H1 (cell line): ENCODE measurements around the gene CTSC. TPM values are rescaled to one million over a fixed set of nuclear protein-coding genes. Genes with fewer than 3 reads are reported as not detected.

Source experiments
- CHD7 ChIP-seq: fragments of 300-600 bp; sonication (generic); IDR thresholded peaks from 2 replicates; pipeline ENCODE4 v1.7.1; 2012; ENCODE audit warnings: low read length, moderate library complexity, mild to moderate bottlenecking, inconsistent platforms; ENCODE audit not compliant: insufficient replicate concordance
- E2F6 ChIP-seq: IDR thresholded peaks from 2 replicates; pipeline ENCODE4 v1.6.1; 2012; ENCODE audit warnings: inconsistent platforms
- EZH2 ChIP-seq: fragments of 200-600 bp; sonication (generic); IDR thresholded peaks from 2 replicates; pipeline ENCODE4 v1.7.1; 2012; ENCODE audit warnings: low read depth, mild to moderate bottlenecking, moderate library complexity, low read length, inconsistent platforms; ENCODE audit not compliant: severe bottlenecking
- JUN ChIP-seq: IDR thresholded peaks from 2 replicates; pipeline ENCODE4 v1.6.1; 2011; ENCODE audit warnings: low read depth, mild to moderate bottlenecking, improper control_type of control experiment, low read length
- POLR2A ChIP-seq, 2 experiments: IDR thresholded peaks; 1 replicate in 1 of 2; 2 replicates in 1 of 2; pipeline ENCODE4 v1.6.1; 2011; ENCODE audit warnings: low read depth in 2 of 2, low read length in 2 of 2, mild to moderate bottlenecking in 2 of 2; ENCODE audit errors: control extremely low read depth in 1 of 2
- POLR2AphosphoS5 ChIP-seq: IDR thresholded peaks from 2 replicates; pipeline ENCODE4 v1.6.1; 2011; ENCODE audit warnings: low read depth, low read length
- RBBP5 ChIP-seq: IDR thresholded peaks from 2 replicates; pipeline ENCODE4 v1.7.1; 2012; ENCODE audit warnings: low read depth, mild to moderate bottlenecking, inconsistent platforms, low read length, moderate library complexity, borderline replicate concordance
- SIN3A ChIP-seq, 2 experiments: IDR thresholded peaks in 1 of 2; conservative IDR thresholded peaks in 1 of 2; 2 replicates each; pipeline ENCODE4 v1.6.1; 2011 to 2012; ENCODE audit warnings: low read length in 2 of 2, improper control_type of control experiment in 1 of 2, low read depth in 1 of 2, mild to moderate bottlenecking in 1 of 2
- SP4 ChIP-seq: IDR thresholded peaks from 2 replicates; pipeline ENCODE4 v1.6.1; 2012; ENCODE audit warnings: low read length, inconsistent platforms
- TAF1 ChIP-seq: IDR thresholded peaks from 2 replicates; pipeline ENCODE4 v1.6.1; 2011; ENCODE audit warnings: mild to moderate bottlenecking, low read depth, low read length
- TCF12 ChIP-seq: IDR thresholded peaks from 2 replicates; pipeline ENCODE4 v1.6.1; 2011; ENCODE audit warnings: low read depth, mild to moderate bottlenecking, low read length
- TEAD4 ChIP-seq: IDR thresholded peaks from 2 replicates; pipeline ENCODE4 v1.6.1; 2012; ENCODE audit warnings: low read depth, low read length, inconsistent platforms, mixed read lengths
- polyA plus RNA-seq, 7 experiments: library from polyadenylated mRNA; depleted of rRNA in 3 of 7; stranded (reverse) in 5 of 7; unstranded in 2 of 7; fragments of >200 nt in 5 of 7; fragments of 200-250 nt in 2 of 7; gene quantifications; 1 replicate in 5 of 7; 2 replicates in 1 of 7; 4 replicates in 1 of 7; pipeline versions ENCODE4 v1.2.1 to v1.2.3, GENCODE V29; 2011 to 2013; ENCODE audit warnings: missing spikeins in 2 of 7, mixed read lengths in 2 of 7
- total RNA-seq: library from RNA; stranded (reverse); fragmentation: NEBNext Ultra II Directional; extraction: Animal tissue kit (Norgen Biotek cat#: 25700); gene quantifications from 2 replicates; pipeline ENCODE4 v1.2.1, GENCODE V29; 2021

CTSC gene
- total and polyA plus RNA-seq, 2 of the 8 experiments (the other 6 are each of a cell fraction or from before 2014, with no cell fraction given): 347 to 369 TPM

- TF ChIP-seq CHD7 (no peak), TEAD4 (no peak), SP4 (no peak), JUN (no peak), SIN3A (conservative IDR thresholded peaks at IDR 0.05 in 1 of 2, IDR thresholded peaks at IDR 0.05 in 1 of 2; ENCODE audit: low read depth in 1 of 2, low read length in 2 of 2) (no peak), RBBP5 (no peak), POLR2A (IDR thresholded peaks at IDR 0.05; ENCODE audit: control extremely low read depth in 1 of 2, low read depth in 2 of 2, low read length in 2 of 2) (no peak), EZH2 (no peak), TCF12 (no peak), E2F6 (no peak), POLR2AphosphoS5 (no peak), TAF1 (no peak)
Observed at GRCh38 chr11:88293931-88294330, 43.6 kb downstream of the CTSC start (continued).
